Ovary (tissue), 3 donors: ENCODE results near the gene PCSK5.

Source experiments
- EP300 ChIP-seq: sonication (generic); formaldehyde crosslinking; IDR thresholded peaks from one replicate; pipeline ENCODE4 v1.6.1; 2017; ENCODE audit warnings: antibody characterized with exemption
- POLR2A ChIP-seq: fragments of 450-650 bp; IDR thresholded peaks from one replicate; pipeline ENCODE4 v1.6.1; 2017; ENCODE audit warnings: antibody characterized with exemption, mild to moderate bottlenecking, moderate library complexity
- TF ChIP-seq, protein P1 (sequence below), 3 donors: fragments of 450-650 bp in 2 of 3; fragments of 200-600 bp in 1 of 3; IDR thresholded peaks; one replicate each; pipeline versions ENCODE4 v1.5.1 to v1.8.0; 2016 to 2022; ENCODE audit warnings: antibody characterized with exemption in 3 of 3, mild to moderate bottlenecking in 1 of 3
- donor health status: DM: no; HTN: no; CAD: no.

DNA sequence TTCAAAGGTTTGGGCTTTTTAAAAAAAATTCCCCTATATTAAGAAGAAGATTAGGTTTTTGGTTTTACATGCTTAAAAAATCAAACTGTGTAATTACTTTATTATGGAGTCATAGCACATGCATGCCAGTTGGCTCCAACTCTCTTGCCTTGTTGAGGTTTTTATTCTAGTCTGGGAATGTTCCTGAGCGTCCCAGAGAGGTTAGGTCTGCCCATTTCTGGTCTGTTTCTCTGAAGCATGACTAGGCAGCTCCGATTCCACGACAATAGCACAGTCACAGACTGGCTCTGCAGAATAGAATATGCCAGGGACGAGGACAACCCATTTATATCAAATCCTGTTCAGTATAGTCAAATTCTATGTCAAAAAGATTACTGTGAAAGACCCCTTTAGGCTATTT lies 217.0 kb downstream of the PCSK5 start:
- TF ChIP-seq, protein P1, sequence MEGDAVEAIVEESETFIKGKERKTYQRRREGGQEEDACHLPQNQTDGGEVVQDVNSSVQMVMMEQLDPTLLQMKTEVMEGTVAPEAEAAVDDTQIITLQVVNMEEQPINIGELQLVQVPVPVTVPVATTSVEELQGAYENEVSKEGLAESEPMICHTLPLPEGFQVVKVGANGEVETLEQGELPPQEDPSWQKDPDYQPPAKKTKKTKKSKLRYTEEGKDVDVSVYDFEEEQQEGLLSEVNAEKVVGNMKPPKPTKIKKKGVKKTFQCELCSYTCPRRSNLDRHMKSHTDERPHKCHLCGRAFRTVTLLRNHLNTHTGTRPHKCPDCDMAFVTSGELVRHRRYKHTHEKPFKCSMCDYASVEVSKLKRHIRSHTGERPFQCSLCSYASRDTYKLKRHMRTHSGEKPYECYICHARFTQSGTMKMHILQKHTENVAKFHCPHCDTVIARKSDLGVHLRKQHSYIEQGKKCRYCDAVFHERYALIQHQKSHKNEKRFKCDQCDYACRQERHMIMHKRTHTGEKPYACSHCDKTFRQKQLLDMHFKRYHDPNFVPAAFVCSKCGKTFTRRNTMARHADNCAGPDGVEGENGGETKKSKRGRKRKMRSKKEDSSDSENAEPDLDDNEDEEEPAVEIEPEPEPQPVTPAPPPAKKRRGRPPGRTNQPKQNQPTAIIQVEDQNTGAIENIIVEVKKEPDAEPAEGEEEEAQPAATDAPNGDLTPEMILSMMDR (IDR thresholded peaks at IDR 0.05): no peak
- no peak for TF ChIP-seq EP300
- no peak for TF ChIP-seq POLR2A
